Neural crest cell (in vitro differentiated cells): ENCODE measurements around the gene ENTPD7. TPM values are rescaled to one million over a fixed set of nuclear protein-coding genes. Genes with fewer than 3 reads are reported as not detected.

ENCODE experiments used
- DNase-seq: peaks from one replicate; pipeline ENCODE4 v3.0.0; 2021; ENCODE audit warnings: low read depth, mixed read lengths, low spot score
- H3K27ac Mint-ChIP-seq: one replicate; pipeline ENCODE4 v1.8.0; 2021; ENCODE audit warnings: mild to moderate bottlenecking, mixed read lengths; ENCODE audit not compliant: unreplicated experiment
- H3K27me3 Mint-ChIP-seq: 2 replicates; pipeline ENCODE4 v1.8.0; 2021; ENCODE audit warnings: low read depth, mild to moderate bottlenecking, mixed read lengths
- H3K36me3 Mint-ChIP-seq: 2 replicates; pipeline ENCODE4 v1.8.0; 2021; ENCODE audit warnings: low read depth, mild to moderate bottlenecking, mixed read lengths
- H3K4me1 Mint-ChIP-seq: 2 replicates; pipeline ENCODE4 v1.8.0; 2021; ENCODE audit warnings: mixed read lengths
- H3K4me3 Mint-ChIP-seq: one replicate; pipeline ENCODE4 v1.8.0; 2021; ENCODE audit warnings: mild to moderate bottlenecking, mixed read lengths
- H3K9me3 Mint-ChIP-seq: 2 replicates; pipeline ENCODE4 v1.8.0; 2021; ENCODE audit warnings: mixed read lengths
- CTCF ChIP-seq: fragments of 200-600 bp; sonication (generic); conservative IDR thresholded peaks from 2 replicates; pipeline ENCODE4 v1.5.0; 2021; ENCODE audit warnings: antibody characterized with exemption, mild to moderate bottlenecking
- total RNA-seq: library from RNA; stranded (reverse); gene quantifications from 2 replicates; pipeline ENCODE4 v1.2.1, GENCODE V29; 2021

ENTPD7 gene
- total RNA-seq, 1 donor from 2014 or later: 23.9 TPM

- peaks cover 20% of the 10 kb centered on the region for H3K36me3 Mint-ChIP-seq
- H3K27me3 Mint-ChIP-seq: no peaks in the 10 kb centered on the region
- DNase-seq: no peak
- H3K9me3 Mint-ChIP-seq: no peaks in the 10 kb centered on the region
- TF ChIP-seq CTCF: no peak
- no peak overlapping the region for H3K4me3 Mint-ChIP-seq
- no peaks in the 10 kb centered on the region for H3K4me1 Mint-ChIP-seq
- H3K27ac Mint-ChIP-seq: no peak overlapping the region
Observed at GRCh38 chr10:99693933-99694583, 34.7 kb downstream of the ENTPD7 start.

- H3K27me3 Mint-ChIP-seq: no peaks in the 10 kb centered on the region
- H3K9me3 Mint-ChIP-seq: no peaks in the 10 kb centered on the region
- no peak overlapping the region for H3K4me3 Mint-ChIP-seq
- no peaks in the 10 kb centered on the region for H3K4me1 Mint-ChIP-seq
- H3K27ac Mint-ChIP-seq: no peak overlapping the region
- no peak for DNase-seq
- peaks cover 29% of the 10 kb centered on the region for H3K36me3 Mint-ChIP-seq
- no peak for TF ChIP-seq CTCF
Observed at GRCh38 chr10:99695761-99696160, 36.5 kb downstream of the ENTPD7 start.

- peak; percentile 19 for TF ChIP-seq CTCF
- Mint-ChIP-seq H3K27ac (no peak overlapping the region), H3K27me3 (no peaks in the 10 kb centered on the region), H3K36me3 (peaks cover 31% of the 10 kb centered on the region), H3K9me3 (no peaks in the 10 kb centered on the region), H3K4me3 (no peak overlapping the region), H3K4me1 (no peaks in the 10 kb centered on the region)
- DNase-seq: no peak
Observed at GRCh38 chr10:99698504-99699080, 39.3 kb downstream of the ENTPD7 start.

GRCh38 chr10:99700649-99701048, 41.3 kb downstream of the ENTPD7 start:
- peaks cover 38% of the 10 kb centered on the region for H3K36me3 Mint-ChIP-seq
- H3K9me3 Mint-ChIP-seq: no peaks in the 10 kb centered on the region
- DNase-seq: no peak
- H3K27ac Mint-ChIP-seq: no peak overlapping the region
- no peak overlapping the region for H3K4me3 Mint-ChIP-seq
- H3K4me1 Mint-ChIP-seq: no peaks in the 10 kb centered on the region
- H3K27me3 Mint-ChIP-seq: no peaks in the 10 kb centered on the region
- no peak for TF ChIP-seq CTCF

- no peak for TF ChIP-seq CTCF
- Mint-ChIP-seq H3K4me1 (no peaks in the 10 kb centered on the region), H3K9me3 (no peaks in the 10 kb centered on the region), H3K36me3 (peaks cover 10% of the 10 kb centered on the region), H3K4me3 (no peak overlapping the region), H3K27ac (no peak overlapping the region), H3K27me3 (no peaks in the 10 kb centered on the region)
- no peak for DNase-seq
Observed at GRCh38 chr10:99708428-99709012, 49.2 kb downstream of the ENTPD7 start.
